ENCODE measurements around the gene ZNF337. TPM values are rescaled to one million over a fixed set of nuclear protein-coding genes. Genes with fewer than 3 reads are reported as not detected.

ZNF337 gene
- total and polyA plus RNA-seq, 2 of the 13 experiments (the other 11 are each of a cell fraction or from before 2014, with no cell fraction given) = 17.0 to 19.6 TPM

DNA sequence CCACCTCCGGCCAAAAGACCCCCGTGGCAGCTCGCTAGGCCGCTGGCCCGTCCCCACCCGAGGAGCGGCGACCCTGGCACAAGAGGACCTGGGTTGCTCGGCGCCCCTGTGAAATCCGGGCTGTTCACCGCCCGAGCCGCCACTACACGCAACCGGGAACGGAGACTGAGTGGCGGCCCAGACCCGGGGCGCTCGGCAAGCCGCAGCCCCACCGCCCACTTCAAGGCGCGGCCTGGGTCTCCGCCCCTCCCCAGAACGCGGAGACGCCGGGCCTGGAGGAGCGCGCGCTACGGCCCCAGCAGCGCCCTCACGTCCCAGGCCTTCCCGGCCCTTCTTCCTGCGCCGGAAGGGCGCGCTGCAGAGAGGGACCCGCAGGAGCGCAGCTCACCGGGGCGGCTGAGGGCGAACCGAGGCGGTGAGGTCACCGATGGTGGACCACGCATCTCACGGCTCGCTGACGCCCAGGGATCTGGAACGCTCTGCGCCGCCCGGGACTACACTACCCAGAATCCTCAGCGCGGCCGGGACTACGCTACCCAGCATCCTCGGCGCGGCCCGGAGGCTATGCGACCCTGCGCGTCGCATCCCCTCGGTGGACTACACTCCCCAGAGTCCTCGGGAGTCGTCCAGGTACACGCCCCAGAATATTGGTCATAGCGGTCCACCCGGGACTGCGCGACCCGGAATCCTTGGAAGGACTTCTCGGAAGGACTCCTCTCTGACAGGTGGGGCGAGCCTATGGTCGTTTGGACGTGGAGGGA lies at the start of gene ZNF337 (continued):
- TF ChIP-seq, protein P1, sequence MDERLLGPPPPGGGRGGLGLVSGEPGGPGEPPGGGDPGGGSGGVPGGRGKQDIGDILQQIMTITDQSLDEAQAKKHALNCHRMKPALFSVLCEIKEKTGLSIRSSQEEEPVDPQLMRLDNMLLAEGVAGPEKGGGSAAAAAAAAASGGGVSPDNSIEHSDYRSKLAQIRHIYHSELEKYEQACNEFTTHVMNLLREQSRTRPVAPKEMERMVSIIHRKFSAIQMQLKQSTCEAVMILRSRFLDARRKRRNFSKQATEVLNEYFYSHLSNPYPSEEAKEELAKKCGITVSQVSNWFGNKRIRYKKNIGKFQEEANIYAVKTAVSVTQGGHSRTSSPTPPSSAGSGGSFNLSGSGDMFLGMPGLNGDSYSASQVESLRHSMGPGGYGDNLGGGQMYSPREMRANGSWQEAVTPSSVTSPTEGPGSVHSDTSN (CRISPR knock-in tag; IDR thresholded peaks at IDR 0.05) = peak; percentile 47; the same call in 1 of the 2 replicates
- TF ChIP-seq TCF7L2 (IDR thresholded peaks at IDR 0.05; ENCODE audit: low read depth, low read length) = no peak
- TF ChIP-seq SOX5 (CRISPR knock-in tag; IDR thresholded peaks at IDR 0.05; ENCODE audit: borderline replicate concordance) = peak; percentile 77
- TF ChIP-seq ZFP82 (CRISPR knock-in tag; IDR thresholded peaks at IDR 0.05; ENCODE audit: borderline replicate concordance) = peak; percentile 99
- peak; percentile 98 for TF ChIP-seq NR2C2 (CRISPR knock-in tag; IDR thresholded peaks at IDR 0.05; ENCODE audit: borderline replicate concordance)
- TF ChIP-seq HMGXB4 (CRISPR knock-in tag; IDR thresholded peaks at IDR 0.05; ENCODE audit: borderline replicate concordance in 1 of 2, low read depth in 1 of 2) = peak; percentile 99 to 100
- peak; percentile 100 for TF ChIP-seq ZNF547 (CRISPR knock-in tag; IDR thresholded peaks at IDR 0.05)
- TF ChIP-seq ZNF124 (CRISPR knock-in tag; IDR thresholded peaks at IDR 0.05) = peak; percentile 97; the same call in 1 of the 2 replicates
- TF ChIP-seq SRY (CRISPR knock-in tag; IDR thresholded peaks at IDR 0.05) = peak; percentile 100
- TF ChIP-seq, protein P2, sequence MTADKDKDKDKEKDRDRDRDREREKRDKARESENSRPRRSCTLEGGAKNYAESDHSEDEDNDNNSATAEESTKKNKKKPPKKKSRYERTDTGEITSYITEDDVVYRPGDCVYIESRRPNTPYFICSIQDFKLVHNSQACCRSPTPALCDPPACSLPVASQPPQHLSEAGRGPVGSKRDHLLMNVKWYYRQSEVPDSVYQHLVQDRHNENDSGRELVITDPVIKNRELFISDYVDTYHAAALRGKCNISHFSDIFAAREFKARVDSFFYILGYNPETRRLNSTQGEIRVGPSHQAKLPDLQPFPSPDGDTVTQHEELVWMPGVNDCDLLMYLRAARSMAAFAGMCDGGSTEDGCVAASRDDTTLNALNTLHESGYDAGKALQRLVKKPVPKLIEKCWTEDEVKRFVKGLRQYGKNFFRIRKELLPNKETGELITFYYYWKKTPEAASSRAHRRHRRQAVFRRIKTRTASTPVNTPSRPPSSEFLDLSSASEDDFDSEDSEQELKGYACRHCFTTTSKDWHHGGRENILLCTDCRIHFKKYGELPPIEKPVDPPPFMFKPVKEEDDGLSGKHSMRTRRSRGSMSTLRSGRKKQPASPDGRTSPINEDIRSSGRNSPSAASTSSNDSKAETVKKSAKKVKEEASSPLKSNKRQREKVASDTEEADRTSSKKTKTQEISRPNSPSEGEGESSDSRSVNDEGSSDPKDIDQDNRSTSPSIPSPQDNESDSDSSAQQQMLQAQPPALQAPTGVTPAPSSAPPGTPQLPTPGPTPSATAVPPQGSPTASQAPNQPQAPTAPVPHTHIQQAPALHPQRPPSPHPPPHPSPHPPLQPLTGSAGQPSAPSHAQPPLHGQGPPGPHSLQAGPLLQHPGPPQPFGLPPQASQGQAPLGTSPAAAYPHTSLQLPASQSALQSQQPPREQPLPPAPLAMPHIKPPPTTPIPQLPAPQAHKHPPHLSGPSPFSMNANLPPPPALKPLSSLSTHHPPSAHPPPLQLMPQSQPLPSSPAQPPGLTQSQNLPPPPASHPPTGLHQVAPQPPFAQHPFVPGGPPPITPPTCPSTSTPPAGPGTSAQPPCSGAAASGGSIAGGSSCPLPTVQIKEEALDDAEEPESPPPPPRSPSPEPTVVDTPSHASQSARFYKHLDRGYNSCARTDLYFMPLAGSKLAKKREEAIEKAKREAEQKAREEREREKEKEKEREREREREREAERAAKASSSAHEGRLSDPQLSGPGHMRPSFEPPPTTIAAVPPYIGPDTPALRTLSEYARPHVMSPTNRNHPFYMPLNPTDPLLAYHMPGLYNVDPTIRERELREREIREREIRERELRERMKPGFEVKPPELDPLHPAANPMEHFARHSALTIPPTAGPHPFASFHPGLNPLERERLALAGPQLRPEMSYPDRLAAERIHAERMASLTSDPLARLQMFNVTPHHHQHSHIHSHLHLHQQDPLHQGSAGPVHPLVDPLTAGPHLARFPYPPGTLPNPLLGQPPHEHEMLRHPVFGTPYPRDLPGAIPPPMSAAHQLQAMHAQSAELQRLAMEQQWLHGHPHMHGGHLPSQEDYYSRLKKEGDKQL (CRISPR knock-in tag; IDR thresholded peaks at IDR 0.05; ENCODE audit: low read depth) = peak; percentile 54; the same call in 1 of the 2 replicates
- peak; percentile 85 for TF ChIP-seq YY1 (IDR thresholded peaks at IDR 0.05; ENCODE audit: insufficient read depth, insufficient replicate concordance, low read depth, low read length)
- TF ChIP-seq GATAD1 (CRISPR knock-in tag; IDR thresholded peaks at IDR 0.05) = peak; percentile 90
- TF ChIP-seq, protein P3, sequence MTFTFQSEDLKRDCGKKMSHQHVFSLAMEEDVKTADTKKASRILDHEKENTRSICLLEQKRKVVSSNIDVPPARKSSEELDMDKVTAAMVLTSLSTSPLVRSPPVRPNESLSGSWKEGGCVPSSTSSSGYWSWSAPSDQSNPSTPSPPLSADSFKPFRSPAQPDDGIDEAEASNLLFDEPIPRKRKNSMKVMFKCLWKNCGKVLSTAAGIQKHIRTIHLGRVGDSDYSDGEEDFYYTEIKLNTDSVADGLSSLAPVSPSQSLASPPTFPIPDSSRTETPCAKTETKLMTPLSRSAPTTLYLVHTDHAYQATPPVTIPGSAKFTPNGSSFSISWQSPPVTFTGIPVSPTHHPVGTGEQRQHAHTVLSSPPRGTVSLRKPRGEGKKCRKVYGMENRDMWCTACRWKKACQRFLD (CRISPR knock-in tag; IDR thresholded peaks at IDR 0.05; ENCODE audit: borderline replicate concordance) = peak; percentile 99
- peak; percentile 82; the same call in 1 of the 2 replicates for TF ChIP-seq ZNF230 (CRISPR knock-in tag; IDR thresholded peaks at IDR 0.05)
- TF ChIP-seq IRF9 (CRISPR knock-in tag; IDR thresholded peaks at IDR 0.05; ENCODE audit: borderline replicate concordance) = peak; percentile 100
